IMR-90 (cell line): ENCODE data around the gene SAXO1. TPM values are rescaled to one million over a fixed set of nuclear protein-coding genes. Genes with fewer than 3 reads are reported as not detected.

Source experiments
- ATAC-seq: fragments of 200-7000 bp; cut with Tn5 transposase; 2 replicates; pipeline ENCODE4 v1.9.1; 2020; ENCODE audit warnings: low read depth, mild to moderate bottlenecking, moderate library complexity
- BruUV-seq: library from RNA; stranded (reverse); fragments of 400-500 nt; replicated peaks from 2 replicates; lab custom pipeline; 2021; lab: Mats Ljungman, UMichigan
- CTCF ChIA-PET: fragments of 300-600 bp; formaldehyde crosslinking; extraction: SDS; loops from one replicate; lab custom pipeline; 2021; ENCODE audit warnings: antibody characterized with exemption; lab: Yijun Ruan, JAX
- POLR2A ChIA-PET: fragments of 300-600 bp; sonication (Branson Sonifier 250); formaldehyde crosslinking; loops from one replicate; lab custom pipeline; 2022; ENCODE audit warnings: antibody characterized with exemption; ENCODE audit not compliant: unreplicated experiment; lab: Charles Lee
- DNase-seq: peaks from one replicate; pipeline ENCODE4 v3.0.0; 2013
- H2AFZ ChIP-seq: replicated peaks from 2 replicates; pipeline ENCODE3; 2013; ENCODE audit warnings: low read length, mild to moderate bottlenecking; ENCODE audit not compliant: poor library complexity
- H2AK5ac ChIP-seq: 2 replicates; pipeline ENCODE4 v1.6.1; 2013; ENCODE audit warnings: low read depth, low read length, inconsistent platforms
- H2AK9ac ChIP-seq: replicated peaks from 2 replicates; pipeline ENCODE3; 2013; ENCODE audit warnings: mild to moderate bottlenecking, low read depth, low read length, moderate library complexity; ENCODE audit not compliant: poor library complexity
- H2BK120ac ChIP-seq: 2 replicates; pipeline ENCODE4 v1.6.1; 2013; ENCODE audit warnings: low read depth, low read length, inconsistent platforms
- H2BK15ac ChIP-seq: 3 replicates; pipeline ENCODE4 v1.6.1; 2013; ENCODE audit warnings: low read depth, low read length, inconsistent platforms
- H2BK20ac ChIP-seq: 2 replicates; pipeline ENCODE4 v1.6.1; 2013; ENCODE audit warnings: low read depth, mild to moderate bottlenecking, inconsistent platforms, low read length, moderate library complexity
- H2BK5ac ChIP-seq: 2 replicates; pipeline ENCODE4 v1.6.1; 2013; ENCODE audit warnings: mild to moderate bottlenecking, low read depth, low read length, inconsistent platforms; ENCODE audit not compliant: poor library complexity, severe bottlenecking
- H3K14ac ChIP-seq: replicated peaks from 2 replicates; pipeline ENCODE4 v1.6.1; 2013; ENCODE audit warnings: low read depth, low read length, inconsistent platforms
- H3K18ac ChIP-seq: 2 replicates; pipeline ENCODE4 v1.6.1; 2013; ENCODE audit warnings: low read depth, low read length, control low read depth
- H3K23ac ChIP-seq: 2 replicates; pipeline ENCODE4 v1.6.1; 2013; ENCODE audit warnings: low read depth, low read length, inconsistent platforms
- H3K27ac ChIP-seq: 2 replicates; pipeline ENCODE4 v1.5.1; 2013; ENCODE audit warnings: mild to moderate bottlenecking, control low read depth, low read length; ENCODE audit not compliant: insufficient read depth
- H3K27me3 ChIP-seq: 2 replicates; pipeline ENCODE4 v1.6.1; 2013; ENCODE audit warnings: low read length; ENCODE audit not compliant: control insufficient read depth, insufficient read depth
- H3K36me3 ChIP-seq: 2 replicates; pipeline ENCODE4 v1.6.1; 2013; ENCODE audit warnings: low read length, mixed read lengths; ENCODE audit not compliant: control insufficient read depth, insufficient read depth
- H3K4ac ChIP-seq: 2 replicates; pipeline ENCODE4 v1.6.1; 2013; ENCODE audit warnings: low read depth, low read length, inconsistent platforms
- H3K4me1 ChIP-seq: 2 replicates; pipeline ENCODE4 v1.6.1; 2013; ENCODE audit warnings: low read length, mixed read lengths; ENCODE audit not compliant: control insufficient read depth, insufficient read depth
- H3K4me2 ChIP-seq: 2 replicates; pipeline ENCODE4 v1.6.1; 2013; ENCODE audit warnings: low read depth, mild to moderate bottlenecking, control low read depth, low read length, moderate library complexity
- H3K4me3 ChIP-seq: 2 replicates; pipeline ENCODE4 v1.5.1; 2013; ENCODE audit warnings: low read depth, mild to moderate bottlenecking, control low read depth, low read length, moderate library complexity; ENCODE audit not compliant: insufficient read depth
- H3K56ac ChIP-seq: 2 replicates; pipeline ENCODE4 v1.6.1; 2013; ENCODE audit warnings: low read length, inconsistent platforms; ENCODE audit not compliant: insufficient read depth; ENCODE audit errors: extremely low read depth
- H3K79me1 ChIP-seq, 2 experiments: 2 replicates each; pipeline ENCODE4 v1.6.1; 2013; ENCODE audit warnings: low read length in 2 of 2, inconsistent platforms in 1 of 2, low read depth in 1 of 2
- H3K9ac ChIP-seq: 2 replicates; pipeline ENCODE4 v1.6.1; 2013; ENCODE audit warnings: low read depth, low read length, control low read depth
- H3K9me1 ChIP-seq: 2 replicates; pipeline ENCODE4 v1.6.1; 2013; ENCODE audit warnings: low read length, inconsistent platforms; ENCODE audit not compliant: insufficient read depth
- H3K9me3 ChIP-seq: 2 replicates; pipeline ENCODE4 v1.6.1; 2013; ENCODE audit warnings: low read length; ENCODE audit not compliant: control insufficient read depth, insufficient read depth
- H4K20me1 ChIP-seq: 2 replicates; pipeline ENCODE4 v1.6.1; 2013; ENCODE audit warnings: low read length, inconsistent platforms; ENCODE audit not compliant: insufficient read depth
- H4K5ac ChIP-seq: 2 replicates; pipeline ENCODE4 v1.6.1; 2013; ENCODE audit warnings: mild to moderate bottlenecking, low read depth, low read length, control low read depth
- H4K8ac ChIP-seq, 2 experiments: 2 replicates each; pipeline ENCODE4 v1.6.1; 2013; ENCODE audit warnings: low read depth in 2 of 2, low read length in 2 of 2, control low read depth in 1 of 2, inconsistent platforms in 1 of 2
- H4K91ac ChIP-seq: 2 replicates; pipeline ENCODE4 v1.6.1; 2013; ENCODE audit warnings: low read depth, low read length, inconsistent platforms; ENCODE audit not compliant: insufficient read depth
- CHD1 ChIP-seq: IDR thresholded peaks from 2 replicates; pipeline ENCODE4 v1.6.1; 2012; ENCODE audit warnings: low read depth, low read length, improper control_type of control experiment
- FOS ChIP-seq: fragments of 150-350 bp; IDR thresholded peaks from 2 replicates; pipeline ENCODE4 v1.6.1; 2016; ENCODE audit warnings: low read depth, low read length
- MAFK ChIP-seq: IDR thresholded peaks from 2 replicates; pipeline ENCODE4 v1.6.1; 2012; ENCODE audit warnings: low read depth, low read length, improper control_type of control experiment
- MAZ ChIP-seq: IDR thresholded peaks from 2 replicates; pipeline ENCODE4 v1.6.1; 2012; ENCODE audit warnings: low read depth, mild to moderate bottlenecking, low read length, improper control_type of control experiment, moderate library complexity, borderline replicate concordance
- NFE2L2 ChIP-seq: fragments of 150-350 bp; IDR thresholded peaks from 2 replicates; pipeline ENCODE4 v1.6.1; 2016; ENCODE audit warnings: low read depth, mild to moderate bottlenecking, low read length
- RCOR1 ChIP-seq: IDR thresholded peaks from 2 replicates; pipeline ENCODE4 v1.6.1; 2012; ENCODE audit warnings: mild to moderate bottlenecking, low read length, improper control_type of control experiment; ENCODE audit not compliant: insufficient replicate concordance
- WGBS, 2 experiments: methylation state at CpG; one replicate each; pipeline versions ENCODE4 v1.1.5 to v1.1.7; 2013; ENCODE audit warnings: missing lambda C conversion rate in 2 of 2; ENCODE audit not compliant: insufficient read length in 1 of 2; ENCODE audit errors: extremely low coverage in 2 of 2; 5-methylcytosine and 5-hydroxymethylcytosine counted together
- dilution Hi-C: fragments of 300-500 bp; cut with HindIII; formaldehyde crosslinking; loops from one replicate; pipeline ENCODE4 v1.14.3; 2018; ENCODE audit warnings: low sequenced_read_pairs; ENCODE audit not compliant: unreplicated experiment
- in situ Hi-C: fragments of 300-500 bp; cut with MboI; formaldehyde crosslinking; loops from 3 replicates; pipeline ENCODE4 v1.14.3; 2019; ENCODE audit warnings: low sequenced_read_pairs, inconsistent platforms, mixed read lengths
- intact Hi-C: fragments of 100-400 bp; cut with micrococcal nuclease; formaldehyde crosslinking; loops from 2 replicates; pipeline ENCODE4 v1.10.0; 2022
- polyA plus RNA-seq, 3 experiments: library from polyadenylated mRNA; depleted of rRNA; stranded (reverse); fragments of >200 nt; gene quantifications; 2 replicates each; pipeline ENCODE4 v1.2.3, GENCODE V29; 2012; ENCODE audit warnings: low replicate concordance in 1 of 3
- total RNA-seq: library from RNA; depleted of rRNA; stranded (reverse); fragments of >200 nt; gene quantifications from 2 replicates; pipeline ENCODE4 v1.2.3, GENCODE V29; 2012

The SAXO1 gene
- total and polyA plus RNA-seq, 2 of the 4 experiments (the other 2 are of a cell fraction) = not detected

DNA sequence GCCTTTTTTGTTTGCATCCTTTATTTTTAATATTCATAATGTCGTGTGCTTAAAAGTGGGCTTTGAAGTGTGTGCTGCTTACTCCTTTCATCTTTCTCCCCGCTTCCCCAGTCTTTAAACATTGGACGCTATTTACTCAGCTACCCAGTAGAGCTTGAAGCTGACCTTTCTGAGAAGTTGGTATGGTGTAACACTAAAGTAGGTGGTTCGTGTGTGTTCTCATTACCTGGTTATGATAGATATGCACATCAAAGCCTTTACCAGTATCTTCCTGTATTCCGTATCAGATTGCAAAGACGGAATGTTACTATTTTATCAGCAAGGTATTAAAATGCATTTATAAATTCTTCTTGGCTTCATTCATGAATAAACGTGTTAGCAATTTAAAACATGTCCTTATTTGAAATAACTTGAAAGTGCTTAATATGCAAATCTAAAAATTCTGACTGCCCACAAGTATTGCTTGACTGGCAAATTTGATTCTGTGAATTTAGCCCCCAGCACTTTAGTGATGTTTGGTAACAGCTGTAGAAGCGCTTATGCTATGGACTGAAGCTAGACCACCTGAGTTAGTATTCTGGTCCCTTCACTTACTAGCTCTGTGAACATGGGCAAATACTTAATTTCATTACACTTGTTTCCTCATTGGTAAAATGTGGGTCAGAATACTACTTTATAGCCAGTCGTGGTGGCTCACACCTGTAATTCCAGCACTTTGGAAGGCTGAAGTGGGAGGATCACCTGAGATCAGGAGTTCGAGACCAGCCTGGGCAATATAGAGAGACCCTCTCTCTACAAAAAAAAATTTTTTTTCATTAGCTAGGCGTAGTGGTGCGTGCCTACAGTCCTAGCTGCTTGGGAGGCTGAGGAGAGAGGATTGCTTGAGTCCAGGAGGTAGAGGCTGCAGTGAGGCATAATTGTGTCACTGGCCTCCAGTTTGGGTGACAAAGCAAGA is 17.9 kb upstream of the SAXO1 start:
- peaks cover 10 to 29% of the 10 kb centered on the region in 2 experiments; a peak in 3 of 4 replicates for H3K79me1 ChIP-seq
- no peak overlapping the region for H2AFZ ChIP-seq
- no peak overlapping the region for H4K91ac ChIP-seq
- POLR2A ChIA-PET = interaction anchor here (0.6 to 1.0 kb wide), 2 partner anchors 25 to 308 kb away, joined by 3 read pairs; no protein-coding TSS in a partner anchor
- H3K14ac ChIP-seq = peak overlapping the region; percentile 86; the same call in 1 of the 2 replicates
- H3K9me3 ChIP-seq = no peaks in the 10 kb centered on the region
- H3K36me3 ChIP-seq = no peaks in the 10 kb centered on the region
- intact Hi-C loops (loop anchor here (2.0 kb wide), 1 partner anchor 328 kb away; no protein-coding TSS in a partner anchor), in situ Hi-C loops (no loop called here), dilution Hi-C loops (no loop called here)
- H3K23ac ChIP-seq = peak overlapping the region; percentile 93
- H3K56ac ChIP-seq = peak overlapping the region; percentile 59; the same call in 1 of the 2 replicates
- H3K4me1 ChIP-seq = peaks cover 2% of the 10 kb centered on the region; the same call in 1 of the 2 replicates
- peak overlapping the region; percentile 97 for H3K4me2 ChIP-seq
- H2BK5ac ChIP-seq = peak overlapping the region; percentile 64
- H3K9me1 ChIP-seq = 0 out of 2 replicates have a peak, but pooled peaks cover 2% of the 10 kb centered on the region
- H3K4ac ChIP-seq = peak overlapping the region; percentile 43; the same call in 1 of the 2 replicates
- no peak overlapping the region for H2BK20ac ChIP-seq
- no peak overlapping the region for H2BK15ac ChIP-seq
- peaks cover 24% of the 10 kb centered on the region for H4K20me1 ChIP-seq
- CTCF ChIA-PET = interaction anchor here (1.4 kb wide), 1 partner anchor 123 kb away, joined by 4 read pairs; no protein-coding TSS in a partner anchor
- no CpG with 5 or more reads among the region's 12 CpGs for WGBS, 2 experiments
- TF ChIP-seq MAZ = no peak
- TF ChIP-seq MAFK = peak; percentile 65
- TF ChIP-seq RCOR1 = no peak
- no peak for TF ChIP-seq FOS
- TF ChIP-seq NFE2L2 = no peak
- no peak for TF ChIP-seq CHD1
- DNase-seq = no peak
- no peak for ATAC-seq
- no peak overlapping the region for H2BK120ac ChIP-seq
- peak overlapping the region; percentile 90 for H2AK9ac ChIP-seq
- no peaks in the 10 kb centered on the region for H3K27me3 ChIP-seq
- H4K5ac ChIP-seq = no peak overlapping the region; the same call in 1 of the 2 replicates
- H4K8ac ChIP-seq = no peak overlapping the region; a peak in 1 of 4 replicates
- peak overlapping the region; percentile 91 for H3K9ac ChIP-seq
- peak overlapping the region; percentile 83 for H3K27ac ChIP-seq
- peak overlapping the region; percentile 49; the same call in 1 of the 2 replicates for H3K18ac ChIP-seq
- peak overlapping the region; percentile 74 for H3K4me3 ChIP-seq
- no peak overlapping the region for H2AK5ac ChIP-seq
- BruUV-seq = no TSS peak
